Neuronal stem cell (in vitro differentiated cells): Measurements from ENCODE around the gene SLC12A4. TPM values are rescaled to one million over a fixed set of nuclear protein-coding genes. Genes with fewer than 3 reads are reported as not detected.

Experiments
- small RNA-seq: library from polyadenylated mRNA; stranded (forward); fragments of <200 nt; extraction: miRNeasy Mini kit (QIAGEN cat#:217004); gene quantifications from one replicate; pipeline ENCODE3, GENCODE V24; 2013; ENCODE audit not compliant: insufficient read depth

SLC12A4 gene

Small RNA genes within 50 kb of the gene (small RNA-seq; reads per million reads assigned to genes)
- gene RNU6-359P: not detected
